DMS79 (cell line): ENCODE results near the gene SELENOV.

Experiments
- DNase-seq: peaks from one replicate; lab custom pipeline; 2025; lab: John Stamatoyannopoulos, UW

Gene SELENOV

DNA sequence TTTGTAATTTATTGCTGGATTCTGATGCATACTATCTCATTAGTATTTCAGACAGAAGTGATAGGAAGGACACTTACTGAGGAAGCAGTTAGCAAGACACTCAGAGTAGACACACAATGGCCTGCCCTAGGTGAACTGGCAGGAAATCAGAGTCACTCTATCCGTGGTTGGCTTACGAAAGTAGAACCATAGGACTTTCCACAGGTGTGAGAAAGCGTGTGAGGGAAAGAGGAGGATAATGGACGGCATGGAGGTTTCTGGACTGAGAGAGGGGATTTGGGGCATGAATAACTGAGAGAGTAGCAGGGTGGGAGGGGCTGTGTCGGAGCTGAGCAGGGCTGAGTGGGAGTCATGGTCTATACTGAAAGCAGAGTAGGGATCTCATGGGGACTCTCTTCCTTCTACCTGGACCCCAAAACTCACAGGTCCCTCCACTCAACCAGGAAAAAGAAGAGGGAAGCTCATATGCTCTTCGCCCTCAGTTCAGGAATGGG, 43.7 kb downstream of the SELENOV start:
- no peak for DNase-seq

DNA sequence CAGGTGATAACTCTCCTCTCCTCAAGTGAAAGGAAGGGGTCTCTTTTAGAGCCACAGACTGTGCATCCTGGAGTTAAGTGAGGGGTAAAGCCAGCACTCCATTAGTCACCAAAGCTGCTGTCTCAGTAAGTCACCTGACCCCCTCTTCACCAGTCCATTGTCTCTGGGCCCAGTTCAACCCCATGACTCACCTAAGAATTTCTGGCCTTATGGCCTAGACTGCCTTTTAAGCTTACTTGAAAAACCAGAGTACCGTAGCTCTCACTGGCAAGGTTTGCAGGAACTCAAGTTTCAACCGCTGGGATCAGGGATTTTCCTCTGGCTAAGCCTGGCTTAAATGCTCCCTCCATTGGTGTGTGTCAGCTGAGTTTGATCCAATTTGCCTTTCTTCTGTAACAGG, 48.5 kb downstream of the SELENOV start:
- peak; percentile 94 for DNase-seq

DNA sequence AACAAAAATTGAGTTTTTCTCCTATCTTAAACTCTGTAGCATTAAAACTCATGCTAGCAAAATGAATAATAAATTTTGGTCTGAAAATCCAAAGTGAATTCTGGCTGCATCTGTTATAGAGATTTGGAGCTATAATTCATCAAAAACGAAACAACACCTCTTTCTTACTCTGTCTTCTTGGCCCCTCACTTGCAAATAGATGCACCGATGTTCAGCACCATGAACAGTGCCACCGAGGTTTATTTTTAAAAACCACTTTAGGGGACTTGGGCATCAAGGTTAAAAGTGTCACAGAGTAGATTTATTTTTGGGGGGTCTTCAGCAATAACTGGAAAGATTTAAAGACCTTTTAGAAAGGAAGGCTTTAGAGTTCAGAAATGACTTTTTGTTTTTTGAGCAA, 51.1 kb downstream of the SELENOV start:
- no peak for DNase-seq

DNA sequence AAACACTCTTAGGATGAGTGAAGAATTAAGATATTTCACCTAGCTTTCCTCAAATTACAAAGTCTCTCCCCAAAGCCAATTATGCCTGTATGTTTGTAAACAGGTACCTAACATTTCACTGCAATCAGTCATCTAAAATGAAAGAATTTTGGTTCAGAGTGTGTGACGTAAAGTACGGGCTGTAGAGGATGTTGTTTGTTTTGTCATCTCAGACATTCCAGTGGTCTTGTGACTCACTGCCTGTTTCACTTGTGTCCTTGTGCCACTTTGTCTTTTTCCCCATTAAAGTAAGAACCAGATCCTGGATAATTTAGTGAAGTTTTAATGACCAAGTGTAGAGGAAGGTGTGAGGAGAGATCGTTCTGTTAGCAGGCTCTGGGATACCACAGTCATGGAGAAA, 53.7 kb downstream of the SELENOV start:
- DNase-seq: no peak
